C1 segment of cervical spinal cord (tissue), 14 donors: ENCODE results near the gene ATP9A.
"Not testable (repeated sequence)": the region's sequence is repeated elsewhere in the genome, so short reads cannot be mapped to it uniquely, and the experiment has no call there.

ENCODE experiments used
- DNase-seq, 14 donors: peaks; one replicate each; lab custom pipeline; 2025; lab: John Stamatoyannopoulos, UW

ATP9A gene

DNA sequence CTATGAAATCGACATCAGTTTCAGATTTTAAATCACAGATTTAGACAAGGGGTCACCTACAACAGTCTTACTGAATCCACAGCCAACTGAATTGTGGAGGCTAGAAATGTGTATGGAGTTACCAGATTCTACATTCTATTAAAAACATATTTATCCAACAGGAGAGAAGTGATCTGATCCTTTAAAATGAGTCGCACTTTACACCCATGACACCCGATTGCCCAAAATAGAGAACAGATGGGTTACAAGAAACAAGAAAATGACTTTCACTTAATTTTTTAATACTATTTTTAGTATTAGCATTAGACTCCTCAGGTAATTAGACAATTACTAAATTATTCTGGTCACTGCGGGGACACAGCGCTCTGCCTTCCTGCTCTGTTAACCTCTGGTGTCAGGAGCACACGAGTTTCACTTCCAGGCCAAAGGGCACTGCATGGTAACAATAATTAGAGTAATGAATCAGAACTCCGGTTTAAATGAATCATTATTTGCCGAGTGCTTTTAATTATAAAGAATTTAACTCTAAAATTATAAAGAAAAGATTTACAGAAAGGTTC is 108.6 kb downstream of the ATP9A start:
- DNase-seq = no peak

DNA sequence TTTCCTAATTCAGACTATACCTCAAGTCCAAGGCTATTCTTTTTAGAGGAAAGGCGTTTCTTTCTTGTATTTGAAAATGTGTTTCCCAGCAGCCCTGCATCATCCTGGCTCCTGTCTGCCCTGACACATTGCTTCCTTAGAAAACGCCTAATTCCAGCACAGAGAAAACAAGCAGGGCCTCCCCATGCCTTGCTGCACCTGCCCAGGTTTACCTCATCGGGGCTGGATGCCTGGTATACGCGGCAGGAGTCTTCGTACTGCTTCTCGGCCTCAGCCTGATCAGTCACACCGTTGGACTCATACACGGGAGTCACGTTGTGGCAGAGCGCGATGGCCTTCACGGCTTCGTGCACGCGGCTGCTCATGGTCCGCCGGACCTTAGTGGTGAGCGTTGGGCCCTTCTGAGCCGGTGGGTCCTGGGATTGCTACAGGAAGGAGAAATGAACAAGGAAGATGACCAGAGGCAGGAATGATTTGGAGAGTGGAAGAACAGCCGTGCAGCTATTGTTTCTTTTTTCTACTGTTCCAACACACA is 111.4 kb downstream of the ATP9A start:
- DNase-seq = peak in 1 of 14 donors; percentile 39

GRCh38 chr20:51656089-51656488 is 112.1 kb downstream of the ATP9A start:
- not testable (repeated sequence) for DNase-seq

DNA sequence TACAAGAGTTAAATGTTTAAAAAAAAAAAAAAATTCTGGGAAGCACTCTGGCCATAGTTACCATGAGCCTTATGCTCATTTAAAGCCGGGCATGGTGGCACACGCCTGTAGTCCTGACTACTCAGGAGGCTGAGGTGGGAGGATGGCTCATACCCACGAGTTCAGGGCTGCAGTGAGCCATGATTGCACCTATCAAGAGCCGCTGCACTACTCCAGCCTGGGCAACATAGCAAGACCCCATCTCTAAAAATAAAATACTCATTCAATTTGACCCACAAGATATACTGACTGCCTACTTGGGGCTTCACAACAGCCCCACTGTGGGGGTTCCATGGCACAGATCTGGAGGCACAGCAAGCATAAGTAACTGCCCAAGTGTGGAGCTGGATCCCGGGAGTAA is 113.7 kb downstream of the ATP9A start:
- no peak for DNase-seq

- no peak for DNase-seq
Measured at GRCh38 chr20:51654060-51654459, 114.1 kb downstream of the ATP9A start.

GRCh38 chr20:51653226-51653625 is 115.0 kb downstream of the ATP9A start:
- DNase-seq = no peak

DNA sequence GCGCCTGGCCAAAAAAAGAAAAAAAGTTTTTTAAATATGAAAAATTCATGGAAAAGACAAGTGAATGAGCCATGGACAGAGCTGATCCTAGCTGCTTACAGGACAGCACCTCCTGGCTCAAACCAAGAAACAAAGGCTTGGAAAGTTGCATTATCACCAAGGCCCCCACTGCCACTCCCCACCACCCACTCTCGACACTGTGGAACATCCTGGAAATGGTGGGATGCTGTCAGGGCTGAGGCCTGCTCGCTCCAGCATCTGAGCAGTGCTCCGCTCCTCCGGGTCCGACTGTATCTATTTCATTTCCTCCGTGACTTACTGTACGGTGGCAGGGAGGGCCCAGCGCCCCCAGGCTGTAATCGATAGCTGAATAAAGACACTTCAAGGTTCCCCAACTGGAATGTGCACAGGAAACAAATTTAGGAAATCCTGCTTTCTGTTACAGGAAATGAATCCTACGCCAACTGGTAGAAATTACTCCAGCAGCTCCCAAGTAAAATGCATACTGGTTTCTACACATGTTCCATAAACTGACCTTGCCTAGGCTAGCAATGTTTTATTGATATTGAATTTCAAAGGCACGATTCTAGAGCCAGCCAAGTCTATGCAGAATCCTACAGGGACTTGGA is 116.2 kb downstream of the ATP9A start:
- no peak for DNase-seq

DNA sequence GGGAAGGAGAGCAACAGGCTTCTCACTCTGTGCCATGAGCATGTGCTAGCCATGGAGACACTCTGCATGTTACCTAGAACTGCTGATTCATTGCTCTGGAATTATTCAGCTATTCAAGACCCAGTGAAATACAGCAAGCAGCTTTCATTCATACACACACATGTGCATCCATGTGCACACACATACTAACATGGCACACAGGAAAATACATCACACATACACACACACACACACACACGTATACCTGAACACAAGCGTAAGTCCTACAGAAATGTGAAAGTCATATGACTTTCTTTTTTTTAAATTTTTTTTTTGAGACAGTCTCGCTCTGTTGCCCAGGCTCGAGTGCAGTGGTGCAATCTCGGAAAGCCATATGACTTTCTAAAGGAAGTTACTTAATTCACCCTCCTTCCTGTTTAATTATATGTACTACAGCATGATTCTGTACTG is 117.5 kb downstream of the ATP9A start:
- no peak for DNase-seq

DNA sequence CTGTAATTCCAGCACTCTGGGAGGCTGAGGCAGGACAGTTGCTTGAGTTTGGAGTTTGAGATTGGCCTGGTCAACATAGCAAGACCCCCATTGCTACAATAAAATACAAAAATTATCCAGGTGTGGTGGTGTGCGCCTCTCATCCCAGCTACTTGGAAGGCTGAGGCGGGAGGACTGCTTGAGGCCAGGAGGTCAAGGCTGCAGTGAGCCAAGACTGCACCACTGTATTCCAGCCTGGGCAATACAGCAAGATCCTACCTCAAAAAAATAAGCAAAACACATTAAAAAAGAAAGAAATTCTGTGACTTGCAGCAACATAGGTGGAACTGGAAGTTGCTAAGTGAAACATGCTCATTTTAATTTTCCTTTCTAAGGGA is 119.6 kb downstream of the ATP9A start:
- DNase-seq = no peak

DNA sequence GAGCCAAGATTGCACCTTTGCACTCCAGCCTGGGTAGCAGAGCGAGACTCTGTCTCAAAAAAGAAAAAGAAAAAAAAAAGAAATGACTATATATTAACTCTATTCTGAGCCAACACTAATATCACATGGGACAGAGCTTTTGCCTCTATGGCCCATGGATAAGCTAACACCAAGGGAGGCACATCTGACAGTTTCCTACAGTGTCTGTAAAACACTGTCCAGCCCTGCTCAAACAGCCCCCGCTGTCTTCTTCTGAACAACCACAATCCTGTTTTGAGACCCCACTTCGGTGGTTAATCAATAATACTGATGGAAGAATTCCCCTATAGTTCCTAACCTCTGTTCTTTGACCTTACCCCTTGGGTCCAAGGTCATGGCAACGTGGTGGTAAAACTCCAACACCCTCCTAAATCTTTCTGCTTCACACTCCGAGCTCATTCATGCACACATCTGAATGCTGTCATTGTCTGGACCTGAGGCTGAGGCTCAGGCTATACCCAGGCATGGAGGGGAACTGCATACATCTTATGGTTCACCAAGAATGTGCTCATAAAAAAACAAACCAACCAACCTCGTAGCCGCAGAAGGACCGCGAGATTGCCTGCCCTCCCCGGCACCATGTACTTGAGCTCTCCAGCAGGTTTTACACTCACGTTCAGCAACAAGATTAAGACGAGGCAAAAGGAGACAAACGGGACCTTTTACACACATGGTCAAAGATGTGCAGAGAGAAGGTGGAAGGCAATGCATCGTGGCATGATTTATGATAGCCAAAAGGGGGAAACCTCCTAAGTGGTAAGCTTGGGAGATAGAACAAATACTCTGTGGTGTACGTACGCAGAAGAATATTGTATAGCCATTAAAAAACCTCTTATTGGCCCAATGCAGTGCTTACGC is 120.3 kb downstream of the ATP9A start:
- no peak for DNase-seq

DNA sequence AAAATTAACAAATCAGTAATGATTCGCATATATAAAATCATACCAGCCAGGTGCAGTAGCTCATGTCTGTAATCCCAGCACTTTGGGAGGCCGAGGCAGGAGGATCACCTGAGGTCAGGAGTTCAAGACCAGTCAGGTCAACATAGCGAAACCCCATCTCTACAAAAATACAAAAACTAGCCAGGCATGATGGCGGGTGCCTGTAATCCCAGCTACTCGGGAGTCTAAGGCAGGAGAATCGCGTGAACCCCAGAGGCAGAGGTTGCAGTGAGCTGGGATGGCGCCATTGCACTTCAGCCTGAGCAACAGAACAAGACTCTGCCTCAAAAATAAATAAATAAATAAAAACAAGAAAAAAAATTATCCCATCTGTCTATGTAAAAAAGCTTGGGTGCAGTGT is 124.4 kb downstream of the ATP9A start:
- not testable (repeated sequence) for DNase-seq

DNA sequence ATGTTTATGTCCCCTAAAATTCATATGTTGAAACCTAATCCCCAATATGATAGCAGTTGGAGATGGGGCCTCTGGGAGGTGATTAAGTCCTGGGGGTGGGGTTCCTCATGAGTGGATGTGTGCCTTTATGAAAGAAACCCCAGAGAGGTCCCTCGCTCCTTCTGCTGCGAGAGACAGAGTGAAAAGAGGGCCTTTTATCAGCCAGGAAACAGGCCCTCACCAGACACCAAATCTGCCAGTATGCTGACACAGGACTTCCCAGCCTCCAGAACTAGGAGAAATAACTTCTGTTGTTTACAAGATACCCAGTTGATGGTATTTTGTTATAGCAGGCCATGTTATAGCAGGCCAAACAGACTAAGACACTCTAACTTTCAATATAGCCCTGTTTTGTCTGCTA is 124.8 kb downstream of the ATP9A start:
- no peak for DNase-seq

GRCh38 chr20:51641866-51642265 is 126.3 kb downstream of the ATP9A start:
- peak in 1 of 14 donors; percentile 69 for DNase-seq

- no peak for DNase-seq
Measured at GRCh38 chr20:51640743-51641142, 127.4 kb downstream of the ATP9A start.

GRCh38 chr20:51639206-51639832 is 128.9 kb downstream of the ATP9A start:
- DNase-seq = peak in 8 of 14 donors; percentile 9 to 58 (median 21)

DNA sequence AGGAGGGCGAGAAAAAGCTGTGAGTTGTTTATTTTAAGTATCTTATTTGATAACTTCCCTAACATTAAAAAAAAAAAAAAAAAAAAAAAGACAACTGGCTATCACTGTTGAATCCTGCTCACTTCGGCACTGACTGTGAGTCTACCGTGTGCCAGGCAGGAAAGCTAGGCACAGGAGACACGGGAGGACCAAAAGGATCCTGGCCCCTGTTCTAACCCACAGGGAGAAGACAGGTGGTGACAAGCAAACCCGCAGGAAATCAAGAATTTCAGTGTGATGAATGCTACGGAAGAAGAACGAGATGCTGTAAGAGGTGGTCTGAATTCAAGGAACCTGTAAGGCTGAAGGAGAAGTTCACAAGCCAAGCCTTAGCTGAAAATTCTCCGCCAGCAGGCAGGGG is 130.9 kb downstream of the ATP9A start:
- DNase-seq = peak in 1 of 14 donors; percentile 71

DNA sequence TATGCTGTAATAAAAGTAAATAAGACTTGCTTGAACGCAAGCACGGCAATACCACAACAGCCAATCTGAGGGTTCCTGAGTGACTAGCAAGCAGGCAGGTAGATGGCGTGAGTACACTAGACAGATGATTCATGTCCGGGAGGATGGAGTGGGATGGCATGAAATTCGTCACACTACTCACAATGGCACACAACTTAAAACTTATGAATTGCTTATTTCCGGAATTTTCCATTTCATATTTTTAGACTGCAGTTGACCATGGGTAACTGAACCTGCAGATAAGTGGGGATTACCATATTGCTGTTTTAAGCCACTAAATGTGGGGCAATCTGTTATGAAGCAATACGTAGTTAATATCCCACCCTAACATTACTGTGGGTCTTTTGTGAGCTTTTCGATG is 132.1 kb downstream of the ATP9A start:
- DNase-seq = no peak

- DNase-seq = no peak
Measured at GRCh38 chr20:51635680-51636079, 132.5 kb downstream of the ATP9A start.

DNA sequence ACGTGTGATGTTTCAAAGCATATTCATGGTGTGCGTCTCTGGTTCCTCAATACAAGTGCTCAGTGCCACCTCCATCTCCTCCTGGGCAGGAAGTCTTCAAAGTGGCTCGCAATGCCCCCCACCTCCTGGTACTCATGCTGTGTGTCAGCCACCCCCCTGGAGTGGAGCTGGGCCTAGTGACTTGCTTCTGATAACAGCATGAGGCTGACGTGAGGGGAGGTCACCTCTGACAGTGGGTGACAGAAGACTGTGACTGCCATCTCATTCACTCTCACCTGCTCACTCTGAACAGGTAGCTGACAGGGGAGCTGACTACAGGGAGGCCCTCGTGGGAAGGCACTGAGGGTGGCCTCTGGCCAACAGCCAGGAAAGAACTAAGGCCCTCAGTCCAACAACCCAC is 133.3 kb downstream of the ATP9A start:
- no peak for DNase-seq

GRCh38 chr20:51634257-51634656 is 133.9 kb downstream of the ATP9A start:
- no peak for DNase-seq

DNA sequence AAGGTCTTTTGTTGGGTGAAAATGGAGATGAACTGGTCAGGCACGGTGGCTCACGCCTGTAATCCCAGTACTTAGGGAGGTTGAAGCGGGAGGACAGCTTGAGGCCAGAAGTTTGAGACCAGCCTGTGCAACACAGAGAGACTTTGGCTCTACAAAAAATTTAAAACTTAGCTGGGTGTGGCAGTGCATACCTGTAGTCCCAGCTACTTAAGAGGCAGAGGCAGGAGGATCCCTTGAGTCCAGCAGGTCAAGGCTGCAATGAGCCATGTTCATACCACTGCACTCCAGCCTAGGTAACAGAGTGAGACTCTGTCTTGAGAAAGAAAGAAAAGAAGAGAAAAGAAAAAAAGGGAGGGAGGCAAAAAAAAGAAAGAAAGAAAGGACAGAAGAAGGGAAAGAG is 134.8 kb downstream of the ATP9A start:
- no peak for DNase-seq

GRCh38 chr20:51631953-51632352 is 136.2 kb downstream of the ATP9A start:
- DNase-seq = no peak
